ENCODE data around the gene EMSY.
"Not testable (repeated sequence)": the region's sequence is repeated elsewhere in the genome, so short reads cannot be mapped to it uniquely, and the experiment has no call there.

Gene EMSY, protein sequence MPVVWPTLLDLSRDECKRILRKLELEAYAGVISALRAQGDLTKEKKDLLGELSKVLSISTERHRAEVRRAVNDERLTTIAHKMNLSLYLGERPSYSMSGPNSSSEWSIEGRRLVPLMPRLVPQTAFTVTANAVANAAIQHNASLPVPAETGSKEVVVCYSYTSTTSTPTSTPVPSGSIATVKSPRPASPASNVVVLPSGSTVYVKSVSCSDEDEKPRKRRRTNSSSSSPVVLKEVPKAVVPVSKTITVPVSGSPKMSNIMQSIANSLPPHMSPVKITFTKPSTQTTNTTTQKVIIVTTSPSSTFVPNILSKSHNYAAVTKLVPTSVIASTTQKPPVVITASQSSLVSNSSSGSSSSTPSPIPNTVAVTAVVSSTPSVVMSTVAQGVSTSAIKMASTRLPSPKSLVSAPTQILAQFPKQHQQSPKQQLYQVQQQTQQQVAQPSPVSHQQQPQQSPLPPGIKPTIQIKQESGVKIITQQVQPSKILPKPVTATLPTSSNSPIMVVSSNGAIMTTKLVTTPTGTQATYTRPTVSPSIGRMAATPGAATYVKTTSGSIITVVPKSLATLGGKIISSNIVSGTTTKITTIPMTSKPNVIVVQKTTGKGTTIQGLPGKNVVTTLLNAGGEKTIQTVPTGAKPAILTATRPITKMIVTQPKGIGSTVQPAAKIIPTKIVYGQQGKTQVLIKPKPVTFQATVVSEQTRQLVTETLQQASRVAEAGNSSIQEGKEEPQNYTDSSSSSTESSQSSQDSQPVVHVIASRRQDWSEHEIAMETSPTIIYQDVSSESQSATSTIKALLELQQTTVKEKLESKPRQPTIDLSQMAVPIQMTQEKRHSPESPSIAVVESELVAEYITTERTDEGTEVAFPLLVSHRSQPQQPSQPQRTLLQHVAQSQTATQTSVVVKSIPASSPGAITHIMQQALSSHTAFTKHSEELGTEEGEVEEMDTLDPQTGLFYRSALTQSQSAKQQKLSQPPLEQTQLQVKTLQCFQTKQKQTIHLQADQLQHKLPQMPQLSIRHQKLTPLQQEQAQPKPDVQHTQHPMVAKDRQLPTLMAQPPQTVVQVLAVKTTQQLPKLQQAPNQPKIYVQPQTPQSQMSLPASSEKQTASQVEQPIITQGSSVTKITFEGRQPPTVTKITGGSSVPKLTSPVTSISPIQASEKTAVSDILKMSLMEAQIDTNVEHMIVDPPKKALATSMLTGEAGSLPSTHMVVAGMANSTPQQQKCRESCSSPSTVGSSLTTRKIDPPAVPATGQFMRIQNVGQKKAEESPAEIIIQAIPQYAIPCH (N-terminal part only)

DNA sequence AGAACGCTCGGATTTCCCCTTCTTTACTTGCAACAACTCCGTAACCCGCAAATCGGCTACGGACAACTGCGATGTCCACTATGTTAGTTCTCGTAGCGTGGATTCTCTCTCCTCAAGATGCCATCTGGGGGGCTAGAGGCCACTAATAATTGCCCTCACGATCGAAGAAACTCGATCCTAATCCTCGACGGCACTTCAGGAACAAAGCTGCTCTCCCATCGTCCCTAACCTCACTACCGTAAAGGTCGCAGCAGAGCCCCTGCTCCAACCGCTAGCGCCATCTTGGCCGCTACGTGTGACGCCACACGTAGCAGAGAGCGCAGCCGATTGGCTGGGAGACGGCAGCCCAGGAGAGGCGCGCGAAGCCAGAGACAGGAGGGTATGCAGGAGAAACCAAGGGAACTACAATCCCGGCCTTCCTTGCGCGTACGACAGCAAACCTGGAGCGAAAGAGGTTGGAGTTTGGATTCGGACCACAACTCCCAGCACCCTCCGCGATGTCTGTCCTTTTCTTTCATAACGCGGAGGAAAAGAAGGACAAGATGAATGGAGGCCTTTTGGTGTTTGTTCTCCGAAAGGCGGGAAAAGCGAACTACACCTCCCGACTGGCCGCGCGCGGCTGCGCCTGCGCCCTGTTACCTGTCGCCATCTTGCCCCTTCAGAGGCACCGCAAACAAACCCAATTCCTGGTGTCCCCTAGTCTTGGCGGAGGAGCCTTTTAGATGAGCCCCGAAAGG, at the start of gene EMSY:
Gene EMSY, plus strand, starts transcription at position 635 of the 737 bp plus-strand sequence. CDS start 1,921 bp downstream, outside the sequence.
- peak; percentile 93 for DNase-seq

DNA sequence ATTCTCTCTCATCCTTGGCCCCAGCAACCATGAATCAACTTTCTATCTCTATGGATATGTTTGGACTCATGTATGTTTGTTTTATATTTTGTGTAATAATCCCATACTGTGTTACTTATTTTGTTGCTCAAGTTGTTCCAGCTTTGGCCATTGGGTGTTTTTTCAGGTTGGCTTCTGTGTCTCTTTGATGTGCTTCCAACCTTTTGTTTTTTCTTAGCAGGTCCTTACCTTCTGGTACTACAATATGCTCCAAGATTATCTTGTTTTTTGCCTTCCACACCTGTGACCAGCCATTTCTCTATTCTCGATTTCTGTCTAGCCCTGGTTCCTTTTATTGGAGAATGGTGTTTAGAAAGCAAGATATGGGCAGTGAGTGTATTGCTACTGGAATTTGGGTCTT, 49.5 kb upstream of the EMSY start:
- DNase-seq: no peak

DNA sequence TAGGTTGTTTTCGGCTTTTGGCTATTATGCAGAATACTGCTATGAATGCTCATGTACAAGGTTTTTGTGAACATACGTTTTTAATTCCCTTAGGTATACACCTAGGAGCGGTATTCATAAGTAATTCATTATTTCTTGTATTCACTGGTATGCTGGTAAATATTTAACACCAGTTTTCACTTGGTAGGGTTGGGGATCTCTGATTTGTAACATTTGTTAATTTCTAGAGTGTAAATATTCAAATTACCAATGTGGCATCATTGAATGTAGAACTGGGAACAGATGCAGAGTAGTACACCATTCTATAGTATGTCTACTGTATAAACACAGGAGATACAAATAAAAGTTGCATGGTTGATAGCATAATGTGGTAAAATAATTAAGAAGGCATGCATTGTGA, 47.4 kb upstream of the EMSY start:
- DNase-seq: no peak

DNA sequence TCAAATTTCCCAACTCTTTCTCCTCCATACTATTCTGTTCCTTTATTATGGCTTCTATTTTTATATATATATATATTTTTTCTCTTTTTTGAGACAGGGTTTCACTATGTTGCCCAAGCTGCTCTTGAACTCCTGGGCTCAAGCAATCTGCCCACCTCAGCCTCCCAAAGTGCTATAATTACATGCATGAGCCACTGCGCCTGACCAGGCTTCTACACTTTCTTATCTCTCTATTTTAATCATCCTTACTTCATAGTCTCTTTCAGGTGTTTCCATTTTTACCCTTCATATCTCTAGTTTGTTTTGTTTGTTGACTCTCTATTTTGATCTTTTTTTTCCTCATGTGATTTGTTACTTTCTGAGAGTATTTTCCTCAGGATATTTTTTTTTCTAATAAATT, 43.9 kb upstream of the EMSY start:
- DNase-seq: no peak

DNA sequence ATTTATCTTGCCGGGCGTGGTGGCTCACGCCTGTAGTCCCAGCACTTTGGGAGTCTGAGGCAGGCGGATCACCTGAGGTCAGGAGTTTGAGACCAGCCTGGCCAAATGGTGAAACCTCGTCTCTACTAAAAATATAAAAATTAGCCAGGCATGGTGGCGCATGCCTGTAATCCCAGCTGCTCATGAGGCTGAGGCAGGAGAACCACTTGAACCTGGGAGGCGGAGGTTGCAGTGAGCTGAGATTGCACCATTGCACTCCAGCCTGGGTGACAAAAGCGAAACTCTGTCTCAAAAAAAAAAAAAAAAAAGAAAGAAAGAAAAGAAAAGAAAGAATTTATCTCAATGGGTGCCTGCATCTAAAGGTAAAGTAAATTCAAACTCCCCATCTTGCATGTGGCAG, 43.3 kb upstream of the EMSY start:
- not testable (repeated sequence) for DNase-seq

DNA sequence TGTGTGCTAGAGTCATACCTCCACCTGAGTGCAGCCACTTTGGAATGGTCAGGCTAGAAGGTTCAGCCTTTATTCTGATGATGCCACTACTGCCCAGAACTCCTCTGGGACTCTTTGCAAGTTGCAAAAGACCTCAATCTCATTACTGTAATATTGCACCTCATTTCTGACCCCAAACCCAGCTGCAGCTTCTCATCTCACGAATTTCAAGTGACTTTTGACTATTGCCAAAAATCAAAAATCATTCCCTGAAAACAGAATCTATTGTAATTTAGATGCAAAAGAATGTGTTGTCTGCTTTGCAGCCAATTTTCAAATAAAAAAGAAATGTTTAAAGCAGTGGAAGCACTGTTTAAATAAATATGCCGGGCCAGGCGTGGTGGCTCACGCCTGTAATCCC, 38.5 kb upstream of the EMSY start:
- no peak for DNase-seq

DNA sequence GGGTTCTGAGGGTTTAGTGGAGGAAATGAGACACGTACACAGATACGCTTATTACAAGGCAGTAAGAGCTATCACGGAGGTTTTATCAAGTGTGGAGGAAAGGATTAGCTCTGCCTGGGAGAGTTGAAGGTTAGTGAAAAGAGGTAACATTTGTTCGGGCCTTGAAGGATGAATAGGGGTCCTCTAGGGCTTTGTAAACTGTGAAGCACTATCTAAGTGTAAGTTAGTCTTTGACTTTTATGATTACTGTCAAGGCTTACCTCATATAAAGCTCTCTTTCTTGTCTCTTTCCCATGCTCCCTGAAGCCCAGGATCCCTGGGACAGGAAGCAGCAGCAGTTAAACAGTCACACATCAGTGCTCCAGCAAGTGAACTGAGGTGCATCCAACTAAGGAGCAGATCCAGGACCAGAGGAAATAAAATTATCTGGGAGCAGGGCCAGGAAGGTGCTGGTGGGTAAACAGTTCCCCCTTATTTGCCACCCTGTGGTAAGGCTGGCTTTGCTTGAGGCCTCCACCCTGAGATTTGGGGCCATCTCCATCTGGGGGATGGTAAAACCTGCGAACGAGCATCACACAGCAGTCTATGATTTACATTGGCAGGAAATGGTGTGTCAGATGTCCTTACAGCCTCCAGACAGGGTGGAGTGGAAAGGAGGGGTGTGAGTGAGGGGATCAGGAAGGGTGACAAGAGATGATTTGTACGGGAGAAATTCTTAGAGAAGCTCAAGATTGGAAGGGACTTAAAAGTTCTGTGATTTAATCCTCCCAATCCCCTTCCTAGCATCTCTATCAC, 36.5 kb upstream of the EMSY start:
- no peak for DNase-seq

DNA sequence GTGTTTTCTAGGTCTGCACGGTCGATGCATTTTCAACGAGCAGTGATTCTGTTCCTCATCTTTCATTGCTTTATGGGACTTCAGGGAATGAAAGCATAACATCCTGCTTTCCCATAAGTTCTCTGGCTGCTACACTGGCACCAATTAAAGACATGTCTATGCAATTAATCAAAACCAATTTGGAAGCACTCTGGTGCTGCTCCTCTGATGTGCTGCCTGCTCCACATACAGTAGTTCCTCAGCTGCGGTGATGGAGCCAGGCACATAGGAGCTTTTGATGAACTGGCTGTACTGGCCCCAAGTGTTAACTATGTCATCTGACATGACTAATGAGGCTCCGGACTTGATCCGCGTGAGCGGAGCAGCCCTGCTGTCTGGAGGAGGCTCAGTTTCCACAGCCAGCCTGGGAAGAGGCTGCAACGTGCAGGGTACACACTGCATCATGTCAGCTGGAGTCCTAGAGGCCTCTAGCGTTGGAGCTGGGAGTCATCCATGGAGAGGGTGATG, 33.9 kb upstream of the EMSY start:
- no peak for DNase-seq

DNA sequence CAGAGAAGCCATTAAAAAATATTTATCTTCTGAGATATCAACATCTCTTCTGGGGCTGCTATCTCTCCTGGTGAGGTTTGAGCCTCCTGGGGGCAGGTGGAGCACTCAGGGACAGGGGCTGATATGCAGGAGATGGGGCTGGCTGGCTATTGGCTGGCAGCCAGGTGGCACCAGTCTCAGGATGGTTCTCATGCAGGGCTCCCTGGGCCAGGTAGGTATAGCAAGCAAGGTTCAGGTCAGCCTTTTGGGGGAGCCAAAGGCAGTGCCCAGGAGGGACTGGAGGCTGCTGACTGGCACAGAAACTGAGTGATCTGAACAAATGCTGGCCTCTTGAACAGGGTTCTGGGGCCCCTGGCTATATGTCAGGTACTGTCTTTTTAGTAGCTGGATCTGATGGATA, 29.7 kb upstream of the EMSY start:
- no peak for DNase-seq

DNA sequence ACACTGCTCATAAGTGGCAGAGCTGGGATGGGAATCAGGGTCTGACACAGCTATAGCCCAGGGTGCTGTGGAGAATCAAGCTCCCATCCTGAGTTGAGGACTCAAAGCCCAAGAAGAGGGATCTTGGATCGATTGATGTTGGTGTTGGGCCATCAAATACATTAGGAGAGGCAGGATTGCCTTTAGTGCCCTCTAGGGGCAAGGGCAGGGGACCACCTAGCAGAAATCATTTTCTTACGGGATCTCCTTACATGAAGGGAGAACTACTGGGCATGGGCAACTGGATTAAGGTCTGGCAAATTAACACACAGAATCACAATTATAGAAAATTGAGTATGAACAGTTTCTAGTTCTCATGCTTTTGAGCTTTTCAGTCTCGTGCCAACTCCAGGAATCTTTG, 24.9 kb upstream of the EMSY start:
- DNase-seq: no peak

DNA sequence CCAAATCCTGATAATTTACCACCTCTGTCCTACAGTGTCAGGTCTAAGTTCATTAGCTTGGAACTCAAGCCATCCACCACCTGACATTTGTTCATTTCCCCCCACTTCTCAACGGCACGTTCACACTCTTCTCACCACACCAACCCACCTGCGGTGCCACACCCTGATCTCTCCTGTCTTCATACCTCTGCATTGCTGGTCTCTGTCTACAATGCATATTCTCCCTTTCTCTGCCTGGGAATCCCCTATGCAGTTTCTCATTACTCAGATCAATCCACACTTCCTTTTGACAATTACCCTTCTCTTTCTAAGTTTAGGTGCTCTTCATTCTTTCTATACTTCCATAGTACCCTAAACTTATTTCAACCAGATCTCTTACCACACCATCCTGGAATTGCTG, 20.4 kb upstream of the EMSY start:
- DNase-seq: no peak

DNA sequence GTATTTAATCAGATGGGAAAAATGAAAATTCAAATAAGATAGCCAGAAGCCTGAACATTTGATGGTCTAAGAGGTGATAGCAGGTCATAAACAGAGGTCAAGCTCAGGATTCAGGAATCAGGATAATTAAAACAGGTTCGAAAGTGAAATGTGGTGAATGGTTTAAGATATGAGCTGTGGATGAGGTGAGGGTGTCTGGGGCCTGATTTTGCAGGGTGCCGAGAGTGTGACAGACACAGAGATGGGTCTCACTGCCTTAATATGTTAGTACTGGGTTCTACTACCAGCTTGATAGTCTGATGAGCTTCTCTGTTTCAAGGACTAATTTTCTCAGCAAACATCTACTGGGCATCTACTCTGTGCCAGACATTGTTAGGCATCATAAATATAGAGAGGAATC, 19.9 kb upstream of the EMSY start:
- DNase-seq: no peak

DNA sequence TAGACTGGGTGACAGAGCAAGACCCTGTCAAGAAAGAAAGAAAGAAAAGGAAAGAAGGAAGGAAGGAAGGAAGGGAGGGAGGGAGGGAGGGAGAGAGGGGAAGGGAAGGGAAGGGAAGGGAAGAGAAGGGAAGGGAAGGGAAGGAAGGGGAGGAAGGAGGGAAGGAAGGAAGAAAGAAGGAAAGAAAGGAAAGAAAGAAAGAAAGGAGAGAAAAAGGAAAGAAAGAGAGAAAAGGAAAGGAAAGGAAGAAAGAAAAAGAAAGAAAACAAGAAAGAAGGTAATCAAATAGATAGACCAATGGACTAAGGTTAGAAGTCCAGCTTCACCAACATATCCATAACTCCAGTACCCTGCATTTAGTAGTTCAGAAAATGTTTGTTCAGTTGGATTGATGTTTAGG, 18.2 kb upstream of the EMSY start:
- no peak for DNase-seq

DNA sequence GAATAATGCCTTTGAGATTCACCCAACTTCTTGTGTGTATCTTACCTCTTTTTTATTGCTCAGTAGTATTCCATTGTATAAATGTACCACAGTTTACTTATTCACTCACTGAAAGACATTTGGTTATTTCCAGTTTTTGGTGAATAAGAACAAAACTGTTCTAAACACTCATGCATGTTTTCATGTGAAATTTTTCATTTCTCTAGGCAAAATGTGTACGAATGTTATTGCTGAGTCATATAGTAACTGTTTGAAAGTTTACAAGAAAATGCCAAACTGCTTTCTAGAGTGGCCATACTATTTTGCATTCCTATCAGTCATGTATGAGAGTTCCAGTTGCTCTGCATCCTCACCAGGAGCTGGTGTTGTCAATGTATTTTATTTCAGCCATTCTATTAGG, 8.8 kb upstream of the EMSY start:
- no peak for DNase-seq

DNA sequence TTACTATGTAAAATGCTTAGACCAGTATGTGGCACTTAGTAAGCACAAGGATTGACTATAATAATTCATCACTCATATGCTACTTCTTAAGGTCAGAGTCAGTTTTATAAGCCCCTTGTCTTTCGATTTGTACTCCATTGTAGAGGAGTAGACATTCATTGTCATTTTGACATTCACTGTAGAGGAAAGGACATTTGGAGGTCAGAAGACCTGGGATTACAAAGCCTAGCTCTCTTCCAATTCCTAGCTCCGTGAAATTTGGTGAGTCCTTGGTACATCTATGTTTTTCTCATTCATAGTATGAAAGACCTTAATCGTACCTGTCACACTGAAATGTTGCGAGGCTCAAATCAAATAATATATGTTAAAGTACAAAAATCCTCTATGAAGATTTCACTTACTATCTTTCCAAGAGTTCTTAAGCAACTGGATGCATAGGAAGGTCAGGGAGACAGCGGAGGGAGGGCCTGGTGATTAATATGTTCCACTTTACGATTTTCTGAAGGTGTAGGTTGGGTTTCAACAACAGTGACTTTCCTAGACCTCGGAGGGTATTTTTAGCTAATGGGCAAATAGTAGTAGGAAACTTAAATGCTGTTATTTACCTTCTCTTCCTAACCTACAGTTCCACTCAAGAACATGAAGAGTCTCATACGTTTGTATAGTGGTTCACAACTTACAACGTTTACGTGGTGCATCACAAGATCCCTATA, 1.4 kb upstream of the EMSY start:
- no peak for DNase-seq

DNA sequence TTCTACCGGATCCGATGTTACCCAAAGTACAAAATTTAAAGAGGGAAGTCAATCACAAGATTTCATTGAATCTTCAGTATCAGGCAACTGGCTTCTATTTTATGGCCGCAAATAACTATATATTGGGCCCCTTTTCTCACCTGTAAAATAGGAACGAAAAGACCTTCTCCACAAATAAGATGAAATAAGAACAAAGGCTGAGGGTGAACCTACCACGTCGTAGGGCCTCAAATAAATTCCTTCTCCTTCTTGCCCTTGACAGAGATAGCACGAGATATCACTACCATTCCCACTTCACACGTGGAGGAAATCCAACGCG, 794 bp upstream of the EMSY start:
- no peak for DNase-seq

DNA sequence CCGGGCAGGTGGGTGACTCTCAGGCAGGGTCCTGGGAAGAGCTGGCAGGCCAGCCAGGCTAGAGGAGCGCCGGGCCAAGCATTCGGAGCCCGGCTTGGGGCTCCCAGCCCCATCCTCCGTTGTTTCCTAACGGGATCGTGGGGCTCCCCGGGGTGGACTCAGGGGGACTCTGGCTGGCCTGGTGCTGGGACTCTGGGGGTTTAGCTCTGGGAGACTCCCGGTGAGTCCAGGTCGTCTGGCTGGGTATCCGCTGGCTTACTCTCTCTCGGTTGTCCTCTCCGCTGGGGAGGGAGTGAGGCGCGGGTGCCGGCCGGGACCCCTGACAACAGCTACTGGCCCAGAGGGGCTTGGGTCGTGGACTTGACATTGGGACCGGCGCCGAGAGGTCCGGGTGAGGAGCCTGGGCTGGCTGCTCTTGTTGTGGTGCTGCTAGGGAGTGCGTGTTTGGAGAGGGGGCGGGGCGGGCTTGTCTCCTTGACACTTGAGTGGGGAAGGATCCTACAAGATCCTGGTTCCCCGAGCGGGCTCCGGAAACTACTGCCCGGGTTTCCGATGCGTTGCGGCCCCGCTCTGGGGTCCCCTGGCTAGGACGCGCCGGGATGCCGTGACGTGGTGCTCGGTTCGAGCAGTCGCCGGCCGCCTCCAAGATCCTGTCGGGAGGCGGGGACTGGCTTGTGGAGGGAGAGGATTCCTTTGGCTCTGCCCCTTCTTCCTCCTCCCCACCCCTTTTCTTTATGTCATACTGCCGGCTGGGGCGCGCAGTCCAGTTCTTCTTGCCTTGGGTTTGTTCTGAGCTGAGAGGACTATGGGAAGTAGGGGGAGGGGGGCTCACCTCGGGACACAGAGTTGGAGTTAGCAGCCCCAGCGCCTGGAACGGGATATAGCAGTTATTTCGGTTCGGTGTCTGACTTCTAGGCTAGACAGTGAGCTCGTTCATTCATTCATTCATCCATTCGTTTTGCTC, 585 bp downstream of the EMSY start:
- DNase-seq: peak; percentile 41

DNA sequence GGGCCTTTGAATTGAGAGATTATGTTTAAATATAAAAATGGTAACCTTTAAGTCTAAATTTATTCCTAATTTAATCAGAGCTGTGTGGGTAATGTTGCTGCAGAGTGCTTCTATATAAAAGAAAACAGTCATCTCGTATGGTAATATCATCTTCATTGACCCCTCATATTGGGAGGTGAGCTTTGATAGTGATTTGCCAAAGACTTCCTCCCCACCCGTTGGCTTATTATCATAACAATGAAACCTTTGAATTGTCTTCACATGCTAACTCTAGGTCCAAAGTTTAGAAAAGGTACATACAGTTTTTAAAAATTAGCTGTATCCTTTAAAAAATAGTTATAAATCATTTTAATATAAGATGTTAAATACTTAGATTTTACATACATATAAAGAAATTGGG, 3.7 kb downstream of the EMSY start:
- DNase-seq: no peak

DNA sequence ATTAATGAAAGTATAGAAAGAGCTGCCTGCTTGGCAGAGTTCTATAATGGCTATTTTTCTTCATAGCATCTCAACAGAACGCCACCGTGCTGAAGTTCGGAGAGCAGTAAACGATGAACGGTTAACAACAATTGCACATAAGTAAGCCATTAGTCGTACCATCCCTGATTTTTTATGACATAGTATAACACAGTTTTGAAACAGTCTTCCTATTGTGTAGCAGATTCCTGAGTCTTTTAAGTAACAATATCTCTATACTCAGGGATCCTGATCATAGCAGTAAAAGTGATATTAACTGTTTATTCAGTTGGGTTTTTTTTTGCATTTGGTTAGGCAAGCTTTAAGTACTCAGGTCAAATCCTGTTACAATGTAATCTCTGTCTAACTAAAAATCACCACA, 8.4 kb downstream of the EMSY start:
- no peak for DNase-seq

DNA sequence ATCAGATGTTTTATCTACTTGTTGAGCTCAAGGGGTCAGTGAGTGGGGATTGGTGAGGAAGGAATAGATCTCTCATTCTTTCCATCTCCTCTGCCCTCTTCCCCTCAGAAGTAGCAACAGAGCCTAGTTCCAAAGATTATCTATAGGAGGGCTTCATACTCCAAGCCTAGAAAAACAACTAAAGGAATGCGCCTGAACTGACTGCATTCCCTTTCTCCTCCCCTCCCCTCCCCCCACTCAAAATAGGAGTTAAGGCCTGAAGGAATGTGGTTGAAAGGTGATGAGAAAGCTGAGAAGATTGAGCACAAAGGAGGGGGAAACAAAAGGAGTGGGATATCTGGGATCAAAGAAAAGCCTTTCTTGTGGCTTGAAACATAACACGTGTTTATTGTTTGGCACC, 10.5 kb downstream of the EMSY start:
- DNase-seq: no peak

Data from NK-92 treated with Interleukin-12 subunit alpha and Interleukin-12 subunit beta, amount 100 ng/mL, for 24 hours (cell line).